HEK293 (cell line): ENCODE data around the gene QSOX1.

Experiments used
- HOXA7 ChIP-seq: sonication (generic); formaldehyde crosslinking; IDR thresholded peaks from 2 replicates; pipeline ENCODE4 v1.8.1; 2022; ENCODE audit warnings: missing genetic modification reagents, borderline replicate concordance
- ZBTB7A ChIP-seq: fragments of 450-650 bp; formaldehyde crosslinking; IDR thresholded peaks from 2 replicates; pipeline ENCODE4 v1.5.1; 2016; ENCODE audit warnings: low read depth, missing biosample characterization, missing genetic modification characterization
- TF ChIP-seq, protein P1 (sequence below): fragments of 450-650 bp; formaldehyde crosslinking; IDR thresholded peaks from 2 replicates; pipeline ENCODE4 v1.5.1; 2016; ENCODE audit warnings: missing biosample characterization, missing genetic modification characterization

DNA sequence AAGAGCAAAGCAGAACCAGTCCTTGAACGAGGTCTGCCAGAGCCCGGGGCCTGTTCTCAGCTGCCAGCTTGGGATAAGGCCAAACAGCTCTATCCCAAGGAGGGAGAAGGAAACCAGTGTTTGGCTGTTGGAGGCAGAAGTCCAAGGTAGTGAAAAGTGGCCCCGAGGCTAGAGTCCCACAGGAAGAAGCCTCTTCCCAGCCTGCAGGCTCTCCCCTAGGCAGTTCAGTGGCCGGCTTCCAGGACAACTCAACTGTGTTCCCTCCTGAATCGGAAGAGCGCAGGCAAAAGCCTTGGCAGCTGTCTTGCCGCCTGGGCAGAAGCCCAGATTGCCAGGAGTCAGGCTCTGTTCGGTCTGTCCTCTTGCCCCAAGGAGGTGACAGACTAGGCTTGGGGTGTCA is 19.3 kb downstream of the QSOX1 start:
- TF ChIP-seq, protein P1, sequence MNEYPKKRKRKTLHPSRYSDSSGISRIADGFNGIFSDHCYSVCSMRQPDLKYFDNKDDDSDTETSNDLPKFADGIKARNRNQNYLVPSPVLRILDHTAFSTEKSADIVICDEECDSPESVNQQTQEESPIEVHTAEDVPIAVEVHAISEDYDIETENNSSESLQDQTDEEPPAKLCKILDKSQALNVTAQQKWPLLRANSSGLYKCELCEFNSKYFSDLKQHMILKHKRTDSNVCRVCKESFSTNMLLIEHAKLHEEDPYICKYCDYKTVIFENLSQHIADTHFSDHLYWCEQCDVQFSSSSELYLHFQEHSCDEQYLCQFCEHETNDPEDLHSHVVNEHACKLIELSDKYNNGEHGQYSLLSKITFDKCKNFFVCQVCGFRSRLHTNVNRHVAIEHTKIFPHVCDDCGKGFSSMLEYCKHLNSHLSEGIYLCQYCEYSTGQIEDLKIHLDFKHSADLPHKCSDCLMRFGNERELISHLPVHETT (tag by site-specific recombination) = no peak
- no peak for TF ChIP-seq HOXA7 (CRISPR knock-in tag)
- no peak for TF ChIP-seq ZBTB7A (tag by site-specific recombination)
